GM12892 (cell line): ENCODE results near the gene ZNF423.

ENCODE experiments used
- POLR2AphosphoS5 ChIP-seq: IDR thresholded peaks from 2 replicates; pipeline ENCODE4 v1.6.1; 2011; ENCODE audit warnings: low read depth, low read length, control low read depth
- TAF1 ChIP-seq: IDR thresholded peaks from 2 replicates; pipeline ENCODE4 v1.6.1; 2011; ENCODE audit warnings: low read depth, mild to moderate bottlenecking, control low read depth, low read length, borderline replicate concordance

DNA sequence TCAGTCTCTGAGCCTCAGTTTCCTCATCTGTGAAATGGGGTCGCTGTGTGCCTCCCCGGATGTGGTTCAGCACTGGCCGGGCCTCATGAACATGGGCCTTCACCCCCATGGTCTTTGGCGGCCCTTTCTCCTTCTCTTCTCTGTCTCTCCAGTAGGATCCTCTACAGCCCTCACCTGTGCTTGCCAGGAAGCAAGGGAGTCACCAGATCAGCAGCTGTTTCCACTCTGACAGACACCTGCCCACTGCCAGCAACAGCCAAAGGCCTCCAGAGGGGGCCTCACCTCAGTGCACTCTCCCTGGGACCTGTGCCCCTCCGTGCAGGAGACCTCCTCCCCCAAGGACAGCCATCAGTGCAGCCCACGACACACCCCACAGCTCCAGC, 392.9 kb downstream of the ZNF423 start:
- TF ChIP-seq TAF1 (no peak), POLR2AphosphoS5 (no peak)
